HEK293 (cell line): ENCODE measurements around the gene EYS.

ENCODE experiments used
- CTCF ChIP-seq: fragments of 450-650 bp; formaldehyde crosslinking; IDR thresholded peaks from 2 replicates; pipeline ENCODE4 v1.5.1; 2016; ENCODE audit warnings: missing biosample characterization, missing genetic modification characterization
- KLF7 ChIP-seq: fragments of 450-650 bp; formaldehyde crosslinking; IDR thresholded peaks from 2 replicates; pipeline ENCODE4 v1.5.1; 2016; ENCODE audit warnings: missing biosample characterization, missing genetic modification characterization, borderline replicate concordance
- ZBTB10 ChIP-seq: fragments of 450-650 bp; formaldehyde crosslinking; IDR thresholded peaks from 2 replicates; pipeline ENCODE4 v1.5.1; 2016; ENCODE audit warnings: missing biosample characterization, missing genetic modification characterization
- ZBTB44 ChIP-seq: fragments of 450-650 bp; IDR thresholded peaks from 2 replicates; pipeline ENCODE4 v1.5.1; 2018; ENCODE audit warnings: missing biosample characterization, mild to moderate bottlenecking, missing genetic modification characterization
- ZBTB8A ChIP-seq: fragments of 450-650 bp; formaldehyde crosslinking; IDR thresholded peaks from 2 replicates; pipeline ENCODE4 v1.5.1; 2016; ENCODE audit warnings: missing biosample characterization, missing genetic modification characterization
- ZNF324 ChIP-seq: fragments of 450-650 bp; formaldehyde crosslinking; IDR thresholded peaks from 2 replicates; pipeline ENCODE4 v1.5.1; 2016; ENCODE audit warnings: missing biosample characterization, missing genetic modification characterization
- ZNF341 ChIP-seq: fragments of 450-650 bp; formaldehyde crosslinking; IDR thresholded peaks from 2 replicates; pipeline ENCODE4; 2016; ENCODE audit warnings: low read depth, missing biosample characterization, missing genetic modification characterization
- ZNF362 ChIP-seq: fragments of 450-650 bp; formaldehyde crosslinking; IDR thresholded peaks from 2 replicates; pipeline ENCODE4 v1.5.1; 2016; ENCODE audit warnings: missing biosample characterization, missing genetic modification characterization
- ZNF37A ChIP-seq: fragments of 450-650 bp; IDR thresholded peaks from 2 replicates; pipeline ENCODE4 v1.5.1; 2018; ENCODE audit warnings: missing biosample characterization, missing genetic modification characterization

GRCh38 chr6:65728879-65729479 is 22.0 kb upstream of the EYS start:
- no peak for TF ChIP-seq ZNF37A
- no peak for TF ChIP-seq ZBTB10
- no peak for TF ChIP-seq ZNF362 (tag by site-specific recombination)
- TF ChIP-seq CTCF = no peak
- no peak for TF ChIP-seq ZNF324 (tag by site-specific recombination)
- no peak for TF ChIP-seq ZBTB8A (tag by site-specific recombination)
- no peak for TF ChIP-seq ZBTB44 (tag by site-specific recombination)
- TF ChIP-seq ZNF341 (tag by site-specific recombination) = no peak
- no peak for TF ChIP-seq KLF7 (tag by site-specific recombination)
